ENCODE data around the gene TTC17.

TTC17 gene

DNA sequence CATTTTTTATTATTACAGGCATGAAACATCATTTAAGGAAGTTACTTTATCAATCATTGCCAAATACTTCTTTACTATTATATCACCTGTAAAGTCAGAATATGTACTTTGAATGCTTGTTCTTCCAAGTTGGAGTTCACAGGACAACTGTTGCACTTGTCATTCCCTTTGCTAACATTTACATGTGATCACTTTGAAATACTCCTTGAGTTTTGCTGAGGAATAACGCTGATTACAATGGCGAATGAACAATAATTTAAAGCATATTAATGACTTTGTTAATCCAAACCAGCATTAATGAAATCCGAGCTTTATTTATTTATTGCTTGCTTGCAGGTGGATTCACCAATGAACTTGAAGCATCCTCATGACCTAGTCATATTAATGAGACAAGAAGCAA is 20.2 kb downstream of the TTC17 start:
- Histone ChIP-seq H3K79me2 (ENCODE audit: insufficient read depth, low read length) (peaks cover 47% of the 10 kb centered on the region), H3F3A (ENCODE audit: low read depth) (no peaks in the 10 kb centered on the region), H3K36me3 (ENCODE audit: insufficient read depth, low read length) (peaks cover 33% of the 10 kb centered on the region; the same call in 1 of the 2 replicates), H2AFZ (ENCODE audit: low read length) (no peak overlapping the region), H3K9me3 (ENCODE audit: insufficient read depth, low read depth, low read length) (no peaks in the 10 kb centered on the region), H3K4me2 (ENCODE audit: low read depth, low read length, poor library complexity, severe bottlenecking) (no peak overlapping the region), H3K9ac (ENCODE audit: low read depth, low read length, poor library complexity, severe bottlenecking) (no peak overlapping the region), H4K20me1 (ENCODE audit: insufficient read depth, low read length, poor library complexity, severe bottlenecking) (peaks cover 32% of the 10 kb centered on the region), H3K4me1 (ENCODE audit: insufficient read depth, low read length, poor library complexity, severe bottlenecking) (no peaks in the 10 kb centered on the region), H3K9me2 (replicated peaks; ENCODE audit: low read depth, low read length) (no peaks in the 10 kb centered on the region), H3K4me3 (ENCODE audit: low read length, poor library complexity, severe bottlenecking) (no peak overlapping the region), H3K27me3 (ENCODE audit: insufficient read depth, low read length, poor library complexity, severe bottlenecking) (no peaks in the 10 kb centered on the region)
- no peak for TF ChIP-seq CTCF (conservative IDR thresholded peaks at IDR 0.05; ENCODE audit: low read length)
- TF ChIP-seq EZH2phosphoT487 (IDR thresholded peaks at IDR 0.05; ENCODE audit: borderline replicate concordance) = no peak

- H4K20me1 ChIP-seq (ENCODE audit: insufficient read depth, low read length, poor library complexity, severe bottlenecking) = peaks cover 18% of the 10 kb centered on the region
- peaks cover 29% of the 10 kb centered on the region; the same call in 1 of the 2 replicates for H3K36me3 ChIP-seq (ENCODE audit: insufficient read depth, low read length)
- TF ChIP-seq CTCF (conservative IDR thresholded peaks at IDR 0.05; ENCODE audit: low read length) (no peak), EZH2phosphoT487 (IDR thresholded peaks at IDR 0.05; ENCODE audit: borderline replicate concordance) (no peak)
These were observed 23.1 kb downstream of the TTC17 start for GRCh38 chr11:43381802-43382201.

GRCh38 chr11:43382614-43383013 is 23.9 kb downstream of the TTC17 start:
- H3K9ac ChIP-seq (ENCODE audit: low read depth, low read length, poor library complexity, severe bottlenecking) = no peak overlapping the region
- H3K36me3 ChIP-seq (ENCODE audit: insufficient read depth, low read length) = peaks cover 32% of the 10 kb centered on the region; the same call in 1 of the 2 replicates
- no peaks in the 10 kb centered on the region for H3F3A ChIP-seq (ENCODE audit: low read depth)
- no peak overlapping the region for H2AFZ ChIP-seq (ENCODE audit: low read length)
- H3K4me3 ChIP-seq (ENCODE audit: low read length, poor library complexity, severe bottlenecking) = no peak overlapping the region
- H3K79me2 ChIP-seq (ENCODE audit: insufficient read depth, low read length) = peaks cover 29% of the 10 kb centered on the region
- H3K9me3 ChIP-seq (ENCODE audit: insufficient read depth, low read depth, low read length) = no peaks in the 10 kb centered on the region
- TF ChIP-seq CTCF (conservative IDR thresholded peaks at IDR 0.05; ENCODE audit: low read length) (no peak), EZH2phosphoT487 (IDR thresholded peaks at IDR 0.05; ENCODE audit: borderline replicate concordance) (no peak)
- H3K4me2 ChIP-seq (ENCODE audit: low read depth, low read length, poor library complexity, severe bottlenecking) = no peak overlapping the region
- H4K20me1 ChIP-seq (ENCODE audit: insufficient read depth, low read length, poor library complexity, severe bottlenecking) = peaks cover 12% of the 10 kb centered on the region
- no peaks in the 10 kb centered on the region for H3K9me2 ChIP-seq (replicated peaks; ENCODE audit: low read depth, low read length)
- no peaks in the 10 kb centered on the region for H3K4me1 ChIP-seq (ENCODE audit: insufficient read depth, low read length, poor library complexity, severe bottlenecking)
- H3K27me3 ChIP-seq (ENCODE audit: insufficient read depth, low read length, poor library complexity, severe bottlenecking) = no peaks in the 10 kb centered on the region

More at GRCh38 chr11:43381802-43382201, 23.1 kb downstream of the TTC17 start:
- Histone ChIP-seq H3K27me3 (ENCODE audit: insufficient read depth, low read length, poor library complexity, severe bottlenecking) (no peaks in the 10 kb centered on the region), H3K4me3 (ENCODE audit: low read length, poor library complexity, severe bottlenecking) (no peak overlapping the region), H3K9me3 (ENCODE audit: insufficient read depth, low read depth, low read length) (no peaks in the 10 kb centered on the region), H3F3A (ENCODE audit: low read depth) (no peaks in the 10 kb centered on the region), H3K4me1 (ENCODE audit: insufficient read depth, low read length, poor library complexity, severe bottlenecking) (no peaks in the 10 kb centered on the region), H3K9ac (ENCODE audit: low read depth, low read length, poor library complexity, severe bottlenecking) (no peak overlapping the region), H3K9me2 (replicated peaks; ENCODE audit: low read depth, low read length) (no peaks in the 10 kb centered on the region), H3K79me2 (ENCODE audit: insufficient read depth, low read length) (peaks cover 25% of the 10 kb centered on the region), H2AFZ (ENCODE audit: low read length) (no peak overlapping the region), H3K4me2 (ENCODE audit: low read depth, low read length, poor library complexity, severe bottlenecking) (no peak overlapping the region)

Measured in Loucy (cell line).